Liver (tissue), 9 donors: ENCODE results near the gene FADS3. TPM values are rescaled to one million over a fixed set of nuclear protein-coding genes. Genes with fewer than 3 reads are reported as not detected.

Experiments used
- DNase-seq: peaks from one replicate; pipeline ENCODE4 v3.0.0-alpha.2; 2017; ENCODE audit warnings: low spot score
- H3K27ac ChIP-seq, 2 donors: one replicate each; pipeline ENCODE4 v1.7.0; 2013; ENCODE audit warnings: inconsistent platforms in 2 of 2, low read length in 2 of 2, control low read depth in 1 of 2, low read depth in 1 of 2, mild to moderate bottlenecking in 1 of 2
- H3K27me3 ChIP-seq, 4 donors: one replicate each; pipeline versions ENCODE4 v1.6.1 to v1.7.0; 2013; ENCODE audit warnings: low read length in 3 of 4, inconsistent platforms in 1 of 4, mild to moderate bottlenecking in 1 of 4, moderate library complexity in 1 of 4; ENCODE audit not compliant: control insufficient read depth in 4 of 4, insufficient read depth in 4 of 4
- H3K36me3 ChIP-seq, 4 donors: one replicate each; pipeline versions ENCODE4 v1.6.1 to v1.7.0; 2013; ENCODE audit warnings: low read length in 3 of 4, mild to moderate bottlenecking in 3 of 4, low read depth in 1 of 4, moderate library complexity in 1 of 4; ENCODE audit not compliant: control insufficient read depth in 4 of 4, insufficient read depth in 3 of 4
- H3K4me1 ChIP-seq, 4 donors: one replicate each; pipeline versions ENCODE4 v1.6.1 to v1.7.0; 2013; ENCODE audit warnings: low read length in 3 of 4, mild to moderate bottlenecking in 3 of 4, moderate library complexity in 1 of 4; ENCODE audit not compliant: control insufficient read depth in 4 of 4, insufficient read depth in 4 of 4
- H3K4me3 ChIP-seq, 3 donors: one replicate each; pipeline versions ENCODE4 v1.6.1 to v1.7.0; 2013; ENCODE audit warnings: low read length in 3 of 3, control low read depth in 1 of 3, low read depth in 1 of 3, mild to moderate bottlenecking in 1 of 3
- H3K9ac ChIP-seq, 2 donors: one replicate each; pipeline ENCODE4 v1.7.0; 2013; ENCODE audit warnings: low read length in 2 of 2, mild to moderate bottlenecking in 2 of 2, moderate library complexity in 2 of 2, control low read depth in 1 of 2, low read depth in 1 of 2
- H3K9me3 ChIP-seq, 4 donors: one replicate each; pipeline versions ENCODE4 v1.6.1 to v1.7.0; 2013; ENCODE audit warnings: low read length in 3 of 4; ENCODE audit not compliant: control insufficient read depth in 4 of 4
- ATF3 ChIP-seq: IDR thresholded peaks from 2 replicates; pipeline ENCODE4 v1.6.1; 2016; ENCODE audit warnings: antibody characterized with exemption
- CTCF ChIP-seq: fragments of 150-350 bp; IDR thresholded peaks from 2 replicates; pipeline ENCODE4 v1.5.1; 2017; ENCODE audit warnings: improper control_type of control experiment, low read depth, low read length; ENCODE audit not compliant: missing input control
- EGR1 ChIP-seq, 2 donors: IDR thresholded peaks; 2 replicates each; pipeline ENCODE4 v1.6.1; 2016 to 2018; ENCODE audit warnings: antibody characterized with exemption in 2 of 2, low read depth in 2 of 2
- FOXA1 ChIP-seq: IDR thresholded peaks from 2 replicates; pipeline ENCODE4 v1.6.1; 2016; ENCODE audit warnings: antibody characterized with exemption
- FOXA2 ChIP-seq: IDR thresholded peaks from 2 replicates; pipeline ENCODE4 v1.6.1; 2016; ENCODE audit warnings: antibody characterized with exemption
- GABPA ChIP-seq, 2 donors: IDR thresholded peaks in 1 of 2; conservative IDR thresholded peaks in 1 of 2; 2 replicates each; pipeline ENCODE4 v1.6.1; 2016; ENCODE audit warnings: antibody characterized with exemption in 2 of 2, mild to moderate bottlenecking in 1 of 2, moderate library complexity in 1 of 2
- HNF4A ChIP-seq, 2 donors: conservative IDR thresholded peaks; 2 replicates each; pipeline ENCODE4 v1.6.1; 2016; ENCODE audit warnings: antibody characterized with exemption in 2 of 2, mild to moderate bottlenecking in 2 of 2
- HNF4G ChIP-seq: IDR thresholded peaks from 2 replicates; pipeline ENCODE4 v1.6.1; 2016; ENCODE audit warnings: antibody characterized with exemption
- JUND ChIP-seq, 2 donors: IDR thresholded peaks; 2 replicates each; pipeline ENCODE4 v1.6.1; 2016; ENCODE audit warnings: antibody characterized with exemption in 2 of 2
- MAX ChIP-seq: IDR thresholded peaks from 2 replicates; pipeline ENCODE4 v1.6.1; 2016; ENCODE audit warnings: antibody characterized with exemption
- NR2F2 ChIP-seq: IDR thresholded peaks from 2 replicates; pipeline ENCODE4 v1.6.1; 2016; ENCODE audit warnings: antibody characterized with exemption
- RAD21 ChIP-seq, 2 donors: IDR thresholded peaks; 2 replicates each; pipeline ENCODE4 v1.6.1; 2016; ENCODE audit warnings: antibody characterized with exemption in 2 of 2, mild to moderate bottlenecking in 2 of 2
- RXRA ChIP-seq, 2 donors: IDR thresholded peaks; 2 replicates each; pipeline ENCODE4 v1.6.1; 2017 to 2018; ENCODE audit warnings: antibody characterized with exemption in 2 of 2, mild to moderate bottlenecking in 1 of 2
- SP1 ChIP-seq: IDR thresholded peaks from 2 replicates; pipeline ENCODE4 v1.6.1; 2018; ENCODE audit warnings: antibody characterized with exemption, mild to moderate bottlenecking
- TAF1 ChIP-seq: conservative IDR thresholded peaks from 2 replicates; pipeline ENCODE4 v1.6.1; 2016; ENCODE audit warnings: antibody characterized with exemption, mild to moderate bottlenecking
- YY1 ChIP-seq: IDR thresholded peaks from 2 replicates; pipeline ENCODE4 v1.6.1; 2016; ENCODE audit warnings: antibody characterized with exemption, mild to moderate bottlenecking
- ZBTB33 ChIP-seq: IDR thresholded peaks from 2 replicates; pipeline ENCODE4 v1.6.1; 2016; ENCODE audit warnings: antibody characterized with exemption
- WGBS: extraction: QIAGEN DNeasy Blood & Tissue Kit; methylation state at CpG from one replicate; pipeline ENCODE4 v1.1.7; 2013; 5-methylcytosine and 5-hydroxymethylcytosine counted together
- polyA plus RNA-seq, 2 donors: library from polyadenylated mRNA; stranded (reverse) in 1 of 2; unstranded in 1 of 2; fragments of 200-250 nt in 1 of 2; fragments of >200 nt in 1 of 2; fragmentation: Nextera tagmentation in 1 of 2; extraction: Ambion mirVana in 1 of 2; gene quantifications; one replicate each; pipeline versions ENCODE4 v1.2.1 to v1.2.3, GENCODE V29; 2013 to 2015
- total RNA-seq, 2 donors: library from RNA; depleted of rRNA; stranded (reverse); fragments of >200 nt; gene quantifications; one replicate each; pipeline ENCODE4 v1.2.3, GENCODE V29; 2014
- donor health status: healthy.
- donor health status: healthy.
- donor health status: healthy.
- donor health status: healthy.
- donor health status: healthy.

FADS3 gene
- total and polyA plus RNA-seq, 4 donors = 8.3 to 13.6 (median 10.3) TPM

GRCh38 chr11:61840371-61840770 is 51.0 kb downstream of the FADS3 start:
- Histone ChIP-seq H3K27me3 (no peaks in the 10 kb centered on the region), H3K36me3 (peaks cover 4 to 26% (median 13%) of the 10 kb centered on the region in 4 donors), H3K9me3 (no peaks in the 10 kb centered on the region), H3K9ac (no peak overlapping the region), H3K27ac (no peak overlapping the region), H3K4me3 (no peak overlapping the region), H3K4me1 (peaks cover 0 to 4% (median 0%) of the 10 kb centered on the region in 4 donors)
- no peak for DNase-seq
- no peak for TF ChIP-seq YY1
- TF ChIP-seq SP1 = no peak
- TF ChIP-seq FOXA2 = no peak
- TF ChIP-seq RXRA (IDR thresholded peaks at IDR 0.05) = no peak
- no peak for TF ChIP-seq MAX
- TF ChIP-seq TAF1 = no peak
- no peak for TF ChIP-seq CTCF
- no peak for TF ChIP-seq GABPA (IDR thresholded peaks at IDR 0.05 in 1 of 2, conservative IDR thresholded peaks at IDR 0.05 in 1 of 2)
- TF ChIP-seq FOXA1 = no peak
- no peak for TF ChIP-seq ATF3
- TF ChIP-seq HNF4G = no peak
- 92% methylated on average over 7 of the region's 7 CpGs for WGBS

- 70% methylated on average over 2 of the region's 2 CpGs for WGBS
- Histone ChIP-seq H3K4me1 (peaks cover 0 to 2% (median 0%) of the 10 kb centered on the region in 4 donors), H3K4me3 (no peak overlapping the region), H3K27me3 (no peaks in the 10 kb centered on the region), H3K9ac (no peak overlapping the region), H3K36me3 (peaks cover 4 to 26% (median 13%) of the 10 kb centered on the region in 4 donors), H3K27ac (no peak overlapping the region), H3K9me3 (no peaks in the 10 kb centered on the region)
- no peak for TF ChIP-seq RAD21 (IDR thresholded peaks at IDR 0.05)
- no peak for DNase-seq
These were observed 51.6 kb downstream of the FADS3 start for GRCh38 chr11:61839742-61840141.

- WGBS = 91% methylated on average over 10 of the region's 10 CpGs
- TF ChIP-seq FOXA1 (no peak), HNF4A (conservative IDR thresholded peaks at IDR 0.05) (no peak), JUND (IDR thresholded peaks at IDR 0.05) (no peak), YY1 (no peak), CTCF (no peak), SP1 (no peak), MAX (no peak), HNF4G (no peak), RXRA (IDR thresholded peaks at IDR 0.05) (no peak), EGR1 (IDR thresholded peaks at IDR 0.05; ENCODE audit: low read depth in 2 of 2) (no peak), NR2F2 (no peak), GABPA (IDR thresholded peaks at IDR 0.05 in 1 of 2, conservative IDR thresholded peaks at IDR 0.05 in 1 of 2) (no peak), FOXA2 (no peak), ZBTB33 (no peak), TAF1 (no peak), ATF3 (no peak), RAD21 (IDR thresholded peaks at IDR 0.05) (no peak)
- no peak overlapping the region for H3K4me3 ChIP-seq
- no peak for DNase-seq
- no peaks in the 10 kb centered on the region for H3K27me3 ChIP-seq
- no peak overlapping the region for H3K9ac ChIP-seq
- H3K9me3 ChIP-seq = no peaks in the 10 kb centered on the region
- H3K36me3 ChIP-seq = peaks cover 4 to 26% (median 13%) of the 10 kb centered on the region in 4 donors
- H3K27ac ChIP-seq = no peak overlapping the region
- peaks cover 0 to 2% (median 0%) of the 10 kb centered on the region in 4 donors for H3K4me1 ChIP-seq
These were observed 52.4 kb downstream of the FADS3 start for GRCh38 chr11:61838921-61839320.
